GM06990 (cell line): Measurements from ENCODE around the gene FAM50A.

Experiments
- DNase-seq: peaks from one replicate; pipeline ENCODE4 v3.0.0-alpha.2; 2011; ENCODE audit not compliant: insufficient read length; ENCODE audit errors: extremely low read depth
- H3K27me3 ChIP-seq: replicated peaks from 2 replicates; pipeline ENCODE4 v1.6.0; 2011; ENCODE audit warnings: low read length; ENCODE audit not compliant: control insufficient read depth, insufficient read depth
- H3K36me3 ChIP-seq: 2 replicates; pipeline ENCODE4 v1.5.1; 2011; ENCODE audit warnings: low read length; ENCODE audit not compliant: control insufficient read depth, insufficient read depth
- H3K4me3 ChIP-seq: replicated peaks from 2 replicates; pipeline ENCODE4 v1.5.1; 2011; ENCODE audit warnings: low read depth, mild to moderate bottlenecking, control low read depth, low read length
- CTCF ChIP-seq: IDR thresholded peaks from 2 replicates; pipeline ENCODE4 v1.5.1; 2011; ENCODE audit warnings: low read length, control low read depth, mild to moderate bottlenecking, inconsistent platforms; ENCODE audit not compliant: insufficient read depth, poor library complexity, severe bottlenecking

The FAM50A gene

GRCh38 chrX:154426916-154427770, 16.8 kb upstream of the FAM50A start:
- TF ChIP-seq CTCF, result no peak
- H3K36me3 ChIP-seq, result no peaks in the 10 kb centered on the region; the same call in 1 of the 2 replicates
- no peak overlapping the region for H3K4me3 ChIP-seq
- H3K27me3 ChIP-seq, result no peaks in the 10 kb centered on the region
- no peak for DNase-seq

DNA sequence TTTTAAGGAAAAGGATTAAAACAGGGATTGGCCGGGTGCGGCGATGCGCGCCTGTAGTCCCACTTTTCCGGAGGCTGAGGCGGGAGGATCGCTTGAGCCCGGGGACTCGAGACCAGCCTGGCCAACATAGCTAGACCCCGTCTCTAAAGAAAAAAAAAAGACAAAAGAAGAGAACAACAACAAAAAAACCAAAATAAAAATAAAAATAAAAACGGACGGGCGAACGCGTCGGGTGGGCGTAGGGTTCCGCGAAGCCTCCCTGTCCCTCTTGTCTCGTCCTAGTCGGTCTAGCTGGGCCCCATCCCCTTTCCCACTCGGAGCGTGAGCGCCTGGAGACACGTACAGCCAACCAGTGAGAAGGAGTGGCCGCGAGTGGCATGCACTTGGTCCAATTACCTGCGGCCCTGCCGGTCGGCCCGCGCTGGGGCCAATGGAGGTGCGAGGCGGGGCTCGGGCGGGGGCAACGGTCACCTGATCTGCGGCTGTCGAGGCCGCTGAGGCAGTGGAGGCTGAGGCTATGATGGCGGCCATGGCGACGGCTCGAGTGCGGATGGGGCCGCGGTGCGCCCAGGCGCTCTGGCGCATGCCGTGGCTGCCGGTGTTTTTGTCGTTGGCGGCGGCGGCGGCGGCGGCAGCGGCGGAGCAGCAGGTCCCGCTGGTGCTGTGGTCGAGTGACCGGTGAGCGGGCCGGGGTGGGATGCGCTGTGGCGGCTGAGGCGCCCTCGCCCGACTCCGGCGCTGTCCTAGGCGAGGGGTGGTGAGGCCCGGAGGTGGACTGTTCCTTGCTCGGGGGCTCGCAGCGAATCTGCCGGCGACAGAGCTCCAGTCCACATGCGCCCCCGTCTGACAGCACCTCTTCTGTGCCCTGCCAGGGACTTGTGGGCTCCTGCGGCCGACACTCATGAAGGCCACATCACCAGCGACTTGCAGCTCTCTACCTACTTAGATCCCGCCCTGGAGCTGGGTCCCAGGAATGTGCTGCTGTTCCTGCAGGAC, 15.5 kb upstream of the FAM50A start, which contains the start of gene ATP6AP1:
Gene ATP6AP1 (plus strand): TSS at position 502 of the 996 bp plus-strand sequence. CDS start 16 bp downstream, at position 518.
- peak within 1 kb of the TSS; percentile 72 for H3K4me3 ChIP-seq
- peak; percentile 17 for TF ChIP-seq CTCF
- peaks cover 4% of the 10 kb centered on the region for H3K36me3 ChIP-seq
- H3K27me3 ChIP-seq, result no peaks in the 10 kb centered on the region
- DNase-seq, result peak; percentile 92

DNA sequence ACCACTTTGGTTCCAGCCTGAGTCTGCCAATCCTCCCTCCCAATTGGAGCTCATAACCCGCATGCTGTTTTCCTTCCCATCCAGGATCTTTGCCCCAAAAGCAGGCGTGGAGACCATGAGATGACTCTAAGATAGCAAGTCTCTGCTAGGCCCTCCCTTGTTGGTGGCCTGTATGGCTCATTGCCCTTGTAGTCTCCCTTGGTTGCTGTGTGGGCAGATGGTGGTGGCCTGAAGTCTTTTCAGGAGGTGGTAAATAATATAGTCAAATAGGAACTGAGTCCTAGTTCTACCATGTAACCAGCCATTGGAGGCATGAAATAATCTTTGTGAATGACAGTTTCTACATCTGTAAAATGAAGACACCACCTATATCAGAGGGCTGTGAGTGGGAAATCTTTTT, 14.2 kb upstream of the FAM50A start:
- Histone ChIP-seq H3K36me3 (peaks cover 4% of the 10 kb centered on the region), H3K27me3 (no peaks in the 10 kb centered on the region), H3K4me3 (peak overlapping the region; percentile 72)
- no peak for TF ChIP-seq CTCF
- no peak for DNase-seq

DNA sequence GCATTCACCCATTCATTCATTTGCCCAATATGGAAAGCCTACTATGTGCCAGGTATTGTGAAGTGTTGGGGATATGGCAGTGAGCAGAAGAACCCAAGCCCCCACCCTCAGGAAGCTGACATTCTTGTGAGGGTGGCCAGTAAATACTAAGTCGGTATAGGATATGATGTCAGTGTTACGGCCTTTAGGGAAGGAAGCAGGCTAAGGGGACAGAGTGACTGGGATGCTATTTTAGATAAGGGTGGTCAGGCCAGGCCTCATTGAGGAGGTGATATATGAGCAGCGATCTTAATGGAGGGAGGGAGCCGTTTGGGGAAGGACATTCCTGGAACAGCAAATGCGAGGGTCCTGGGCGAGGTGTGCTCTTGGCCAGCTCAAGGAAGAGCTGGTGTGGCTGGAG, 13.5 kb upstream of the FAM50A start:
- H3K27me3 ChIP-seq, result no peaks in the 10 kb centered on the region
- DNase-seq, result no peak
- no peak for TF ChIP-seq CTCF
- H3K36me3 ChIP-seq, result peaks cover 4% of the 10 kb centered on the region
- no peak overlapping the region for H3K4me3 ChIP-seq

GRCh38 chrX:154430916-154431315, 13.0 kb upstream of the FAM50A start:
- Histone ChIP-seq H3K36me3 (peaks cover 6% of the 10 kb centered on the region), H3K4me3 (no peak overlapping the region), H3K27me3 (no peaks in the 10 kb centered on the region)
- TF ChIP-seq CTCF, result no peak
- no peak for DNase-seq
